B cell (primary cell): Measurements from ENCODE around the gene MOGAT1.

Experiments
- EZH2 ChIP-seq: IDR thresholded peaks from 2 replicates; pipeline ENCODE4 v1.6.1; 2012; ENCODE audit warnings: borderline replicate concordance, low read depth, mild to moderate bottlenecking, moderate library complexity, low read length; ENCODE audit not compliant: insufficient read depth, poor library complexity, severe bottlenecking
- TF ChIP-seq, protein P1 (sequence below): fragments of 200-600 bp; IDR thresholded peaks from one replicate; pipeline ENCODE4 v1.8.0; 2022; ENCODE audit warnings: antibody characterized with exemption, mild to moderate bottlenecking

DNA sequence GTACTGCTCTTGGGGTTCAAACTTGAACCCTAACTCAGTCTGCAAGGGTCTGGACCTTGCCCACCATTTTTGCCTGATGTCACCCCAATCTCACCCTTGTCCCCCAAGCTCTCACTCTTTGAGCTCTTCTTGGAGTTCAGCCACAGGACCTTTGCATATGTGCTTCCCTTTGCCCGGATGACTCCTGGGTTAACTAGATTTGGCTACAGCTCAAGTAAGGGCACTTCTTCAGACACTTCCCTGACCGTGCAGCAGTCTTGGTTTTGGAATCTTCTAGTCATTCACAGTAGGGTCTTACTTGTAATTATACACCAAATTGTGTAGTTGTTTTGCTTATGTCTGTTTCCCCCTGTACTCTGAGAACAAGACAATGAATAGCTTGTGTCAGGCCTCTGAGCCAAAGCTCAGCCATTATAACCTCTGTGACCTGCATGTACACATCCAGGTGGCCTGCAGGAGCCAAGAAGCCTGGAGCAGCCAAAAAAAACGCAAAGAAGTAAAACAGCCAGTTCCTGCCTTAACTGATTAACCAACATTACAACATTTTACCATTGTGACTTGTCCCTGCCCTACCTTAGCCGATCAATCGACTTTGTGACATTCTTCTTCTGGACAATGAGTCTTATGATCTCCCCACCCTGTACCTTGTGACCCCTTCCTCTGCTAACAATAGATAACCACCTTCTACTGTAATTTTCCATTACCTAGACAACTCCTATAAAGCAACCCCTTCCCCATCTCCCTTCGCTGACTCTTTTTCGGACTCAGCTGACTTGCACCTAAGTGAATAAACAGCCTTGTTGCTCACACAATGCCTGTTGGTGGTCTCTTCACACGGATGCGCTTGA, 1.0 kb upstream of the MOGAT1 start:
- TF ChIP-seq, protein P1, sequence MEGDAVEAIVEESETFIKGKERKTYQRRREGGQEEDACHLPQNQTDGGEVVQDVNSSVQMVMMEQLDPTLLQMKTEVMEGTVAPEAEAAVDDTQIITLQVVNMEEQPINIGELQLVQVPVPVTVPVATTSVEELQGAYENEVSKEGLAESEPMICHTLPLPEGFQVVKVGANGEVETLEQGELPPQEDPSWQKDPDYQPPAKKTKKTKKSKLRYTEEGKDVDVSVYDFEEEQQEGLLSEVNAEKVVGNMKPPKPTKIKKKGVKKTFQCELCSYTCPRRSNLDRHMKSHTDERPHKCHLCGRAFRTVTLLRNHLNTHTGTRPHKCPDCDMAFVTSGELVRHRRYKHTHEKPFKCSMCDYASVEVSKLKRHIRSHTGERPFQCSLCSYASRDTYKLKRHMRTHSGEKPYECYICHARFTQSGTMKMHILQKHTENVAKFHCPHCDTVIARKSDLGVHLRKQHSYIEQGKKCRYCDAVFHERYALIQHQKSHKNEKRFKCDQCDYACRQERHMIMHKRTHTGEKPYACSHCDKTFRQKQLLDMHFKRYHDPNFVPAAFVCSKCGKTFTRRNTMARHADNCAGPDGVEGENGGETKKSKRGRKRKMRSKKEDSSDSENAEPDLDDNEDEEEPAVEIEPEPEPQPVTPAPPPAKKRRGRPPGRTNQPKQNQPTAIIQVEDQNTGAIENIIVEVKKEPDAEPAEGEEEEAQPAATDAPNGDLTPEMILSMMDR: no peak
- no peak for TF ChIP-seq EZH2
